KMS-11 (cell line): Measurements from ENCODE around the gene PTPRN2.
"Not testable (repeated sequence)": the region's sequence is repeated elsewhere in the genome, so short reads cannot be mapped to it uniquely, and the experiment has no call there.

Experiments
- H2AFZ ChIP-seq: fragments of 200-600 bp; sonication (generic); 2 replicates; pipeline ENCODE4 v1.6.1; 2016; ENCODE audit warnings: antibody characterized with exemption, mixed run types, low read depth
- H3K27ac ChIP-seq: fragments of 200-600 bp; sonication (generic); 2 replicates; pipeline ENCODE4 v1.6.1; 2016; ENCODE audit warnings: mild to moderate bottlenecking, mixed run types
- H3K27me3 ChIP-seq: fragments of 200-600 bp; sonication (generic); 2 replicates; pipeline ENCODE4 v1.6.1; 2017; ENCODE audit warnings: mild to moderate bottlenecking, low read depth, mixed run types, moderate library complexity; ENCODE audit not compliant: insufficient read depth
- H3K36me3 ChIP-seq: fragments of 200-600 bp; sonication (generic); 2 replicates; pipeline ENCODE4 v1.6.1; 2017; ENCODE audit warnings: mild to moderate bottlenecking, mixed run types; ENCODE audit not compliant: insufficient read depth
- H3K4me1 ChIP-seq: fragments of 200-600 bp; sonication (generic); 2 replicates; pipeline ENCODE4 v1.6.1; 2016; ENCODE audit warnings: mild to moderate bottlenecking, low read depth, mixed run types; ENCODE audit not compliant: poor library complexity, severe bottlenecking
- H3K4me2 ChIP-seq: fragments of 200-600 bp; sonication (generic); 2 replicates; pipeline ENCODE4 v1.7.0; 2016; ENCODE audit warnings: mild to moderate bottlenecking, mixed run types
- H3K4me3 ChIP-seq: fragments of 200-600 bp; sonication (generic); IDR thresholded peaks from 2 replicates; pipeline ENCODE4 v1.6.1; 2017; ENCODE audit warnings: low read depth, low read length, mixed read lengths; ENCODE audit not compliant: insufficient read depth
- H3K79me2 ChIP-seq: fragments of 200-600 bp; sonication (generic); 2 replicates; pipeline ENCODE4 v1.6.1; 2016; ENCODE audit warnings: low read depth, mixed run types; ENCODE audit not compliant: insufficient read depth
- H3K9ac ChIP-seq: fragments of 200-600 bp; sonication (generic); 2 replicates; pipeline ENCODE4 v1.6.1; 2016; ENCODE audit warnings: mild to moderate bottlenecking, mixed run types
- H4K20me1 ChIP-seq: fragments of 200-600 bp; sonication (generic); 2 replicates; pipeline ENCODE4 v1.6.1; 2016; ENCODE audit warnings: mild to moderate bottlenecking, mixed run types; ENCODE audit not compliant: insufficient read depth
- CTCF ChIP-seq: fragments of 200-600 bp; sonication (generic); conservative IDR thresholded peaks from 2 replicates; pipeline ENCODE4 v1.6.1; 2017; ENCODE audit warnings: low read depth, mild to moderate bottlenecking, antibody characterized with exemption, low read length, moderate library complexity, mixed read lengths

PTPRN2 gene

DNA sequence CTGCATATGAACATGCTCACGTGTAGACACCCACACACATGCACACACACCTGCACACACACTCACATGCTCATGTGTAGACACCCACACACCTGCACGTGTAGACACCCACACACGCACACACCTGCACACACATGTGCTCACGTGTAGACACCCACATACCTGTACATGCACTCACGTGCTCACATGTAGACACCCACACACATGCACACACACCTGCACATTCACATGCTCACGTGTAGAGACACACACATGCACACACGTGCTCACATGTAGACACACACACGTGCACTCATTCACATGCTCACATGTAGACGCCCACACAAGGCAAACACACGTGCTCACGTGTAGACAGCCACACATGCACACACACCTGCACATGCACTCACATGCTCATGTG is 275.8 kb downstream of the PTPRN2 start:
- Histone ChIP-seq H3K4me2 (no peak overlapping the region), H3K4me1 (no peaks in the 10 kb centered on the region), H3K27ac (no peak overlapping the region), H3K27me3 (no peaks in the 10 kb centered on the region; the same call in 1 of the 2 replicates), H3K9ac (no peak overlapping the region), H3K36me3 (no peaks in the 10 kb centered on the region), H2AFZ (no peak overlapping the region), H4K20me1 (no peaks in the 10 kb centered on the region), H3K79me2 (no peaks in the 10 kb centered on the region), H3K4me3 (no peak overlapping the region)
- TF ChIP-seq CTCF, result no peak

- Histone ChIP-seq H3K27ac (no peak overlapping the region), H3K36me3 (no peaks in the 10 kb centered on the region), H3K4me1 (no peaks in the 10 kb centered on the region), H3K9ac (no peak overlapping the region), H2AFZ (no peak overlapping the region), H3K27me3 (no peaks in the 10 kb centered on the region), H4K20me1 (no peaks in the 10 kb centered on the region), H3K4me3 (no peak overlapping the region), H3K79me2 (no peaks in the 10 kb centered on the region), H3K4me2 (no peak overlapping the region)
- TF ChIP-seq CTCF, result no peak
Measured at GRCh38 chr7:158310924-158311666, 276.5 kb downstream of the PTPRN2 start.

DNA sequence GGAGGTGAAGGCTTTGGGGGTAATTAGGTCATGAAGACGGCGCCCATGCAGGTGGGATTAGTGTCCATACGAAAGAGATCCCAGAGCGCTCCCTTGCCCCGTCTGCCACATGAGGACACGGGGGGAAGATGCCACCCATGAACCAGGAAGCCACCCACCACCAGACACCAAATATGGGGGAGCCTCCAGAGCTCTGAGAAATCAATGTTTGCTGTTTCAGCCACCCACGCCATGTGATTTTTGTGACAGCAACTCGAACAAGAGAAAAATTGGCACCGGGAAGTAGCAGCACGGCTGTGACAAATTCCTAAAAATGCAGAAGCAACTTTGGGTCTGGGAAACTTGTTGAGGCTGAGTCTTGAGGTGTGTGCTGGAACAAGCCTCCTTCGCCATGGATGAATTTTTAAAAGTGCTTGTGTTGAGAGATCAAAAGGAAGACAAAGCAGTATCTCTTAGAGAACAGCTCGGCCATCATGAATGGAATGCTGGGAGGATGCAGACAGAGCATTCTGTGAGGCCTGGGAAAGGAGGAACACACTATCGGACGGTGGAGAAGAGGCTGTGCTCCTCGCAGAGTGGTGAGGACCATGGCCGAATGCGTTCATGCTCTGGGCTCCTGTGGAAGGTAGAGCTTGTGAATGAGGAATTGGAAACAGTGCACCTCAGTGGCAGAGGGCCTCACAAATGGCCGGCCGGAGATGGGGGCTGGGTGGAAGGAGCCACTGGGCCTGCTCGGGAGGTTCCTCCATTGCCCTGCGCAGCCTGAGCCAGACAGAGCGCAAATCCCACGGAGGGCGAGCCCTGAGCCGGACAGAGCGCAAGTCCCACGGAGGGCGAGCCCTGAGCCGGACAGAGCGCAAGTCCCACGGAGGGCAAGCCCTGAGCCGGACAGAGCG is 277.5 kb downstream of the PTPRN2 start:
- Histone ChIP-seq H3K27me3 (no peaks in the 10 kb centered on the region), H3K4me3 (no peak overlapping the region), H3K9ac (no peak overlapping the region), H4K20me1 (no peaks in the 10 kb centered on the region), H3K27ac (no peak overlapping the region), H3K79me2 (no peaks in the 10 kb centered on the region), H3K4me2 (no peak overlapping the region), H2AFZ (no peak overlapping the region), H3K36me3 (no peaks in the 10 kb centered on the region), H3K4me1 (no peaks in the 10 kb centered on the region)
- no peak for TF ChIP-seq CTCF

GRCh38 chr7:158308001-158308400 is 279.6 kb downstream of the PTPRN2 start:
- TF ChIP-seq CTCF, result no peak
- H3K79me2 ChIP-seq, result no peaks in the 10 kb centered on the region
- H3K4me3 ChIP-seq, result no peak overlapping the region
- H4K20me1 ChIP-seq, result no peaks in the 10 kb centered on the region
- no peaks in the 10 kb centered on the region; the same call in 1 of the 2 replicates for H3K27me3 ChIP-seq
- no peak overlapping the region for H3K27ac ChIP-seq
- H3K9ac ChIP-seq, result no peak overlapping the region
- H2AFZ ChIP-seq, result no peak overlapping the region
- H3K4me2 ChIP-seq, result no peak overlapping the region
- no peaks in the 10 kb centered on the region for H3K4me1 ChIP-seq
- H3K36me3 ChIP-seq, result no peaks in the 10 kb centered on the region

DNA sequence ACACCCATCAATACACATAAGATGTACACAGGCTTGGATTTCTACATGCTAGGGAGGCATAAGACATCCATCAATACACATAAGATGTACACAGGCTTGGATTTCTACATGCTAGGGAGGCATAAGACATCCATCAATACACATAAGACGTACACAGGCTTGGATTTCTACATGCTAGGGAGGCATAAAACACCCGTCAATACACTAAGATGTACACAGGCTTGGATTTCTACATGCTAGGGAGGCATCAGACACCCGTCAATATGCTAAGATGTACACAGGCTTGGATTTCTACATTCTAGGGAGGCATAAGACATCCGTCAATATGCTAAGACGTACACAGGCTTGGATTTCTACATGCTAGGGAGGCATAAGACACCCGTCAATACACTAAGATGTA is 283.6 kb downstream of the PTPRN2 start:
- not testable (repeated sequence) for H3K4me1 ChIP-seq, H3K36me3 ChIP-seq, H3K9ac ChIP-seq, H3K79me2 ChIP-seq, H3K27me3 ChIP-seq, H4K20me1 ChIP-seq, H2AFZ ChIP-seq, H3K4me2 ChIP-seq, H3K27ac ChIP-seq, H3K4me3 ChIP-seq
